Common myeloid progenitor, CD34-positive (primary cell): ENCODE results near the gene CLTC.

Source experiments
- CTCF ChIA-PET: fragments of 350-600 bp; sonication (Branson Sonifier 250); formaldehyde crosslinking; loops from one replicate; lab custom pipeline; 2021; ENCODE audit warnings: antibody characterized with exemption; lab: Charles Lee
- POLR2A ChIA-PET: fragments of 350-600 bp; sonication (Branson Sonifier 250); formaldehyde crosslinking; loops from one replicate; lab custom pipeline; 2021; ENCODE audit warnings: antibody characterized with exemption; lab: Charles Lee
- DNase-seq, 3 donors: peaks; one replicate each; pipeline versions ENCODE4 v3.0.0 to v3.0.0-alpha.2; 2013
- H3K27ac ChIP-seq, 2 experiments: 1 replicate in 1 of 2; 2 replicates in 1 of 2; pipeline ENCODE4 v1.7.0; 2013; ENCODE audit warnings: inconsistent platforms in 2 of 2, low read length in 2 of 2, mild to moderate bottlenecking in 2 of 2, low read depth in 1 of 2, moderate library complexity in 1 of 2; ENCODE audit not compliant: severe bottlenecking in 2 of 2, insufficient read depth in 1 of 2, poor library complexity in 1 of 2
- H3K27me3 ChIP-seq, 5 experiments: replicated peaks in 2 of 5; 1 replicate in 3 of 5; 2 replicates in 2 of 5; pipeline versions ENCODE4 v1.6.1 to v1.7.0; 2013; ENCODE audit warnings: low read length in 4 of 5, mild to moderate bottlenecking in 2 of 5, moderate library complexity in 2 of 5, inconsistent platforms in 1 of 5; ENCODE audit not compliant: insufficient read depth in 5 of 5, control insufficient read depth in 4 of 5
- H3K36me3 ChIP-seq, 4 experiments: 1 replicate in 2 of 4; 2 replicates in 2 of 4; pipeline versions ENCODE4 v1.6.1 to v1.7.0; 2013; ENCODE audit warnings: low read length in 3 of 4, control low read depth in 1 of 4, mild to moderate bottlenecking in 1 of 4; ENCODE audit not compliant: control insufficient read depth in 4 of 4, insufficient read depth in 4 of 4
- H3K4me1 ChIP-seq, 4 experiments: 1 replicate in 3 of 4; 2 replicates in 1 of 4; pipeline versions ENCODE4 v1.6.1 to v1.7.1; 2013; ENCODE audit warnings: low read length in 3 of 4, mild to moderate bottlenecking in 3 of 4, control low read depth in 1 of 4, inconsistent platforms in 1 of 4, moderate library complexity in 1 of 4; ENCODE audit not compliant: control insufficient read depth in 4 of 4, insufficient read depth in 4 of 4; ENCODE audit errors: control extremely low read depth in 1 of 4
- H3K4me3 ChIP-seq, 7 experiments: 1 replicate in 4 of 7; 2 replicates in 3 of 7; pipeline versions ENCODE4 v1.5.1 to v1.7.0; 2013; ENCODE audit warnings: mild to moderate bottlenecking in 7 of 7, low read length in 6 of 7, moderate library complexity in 6 of 7, inconsistent platforms in 2 of 7, low read depth in 2 of 7, control low read depth in 1 of 7; ENCODE audit not compliant: insufficient read depth in 4 of 7, control insufficient read depth in 1 of 7; ENCODE audit errors: extremely low read depth in 1 of 7
- H3K9me3 ChIP-seq, 5 experiments: 1 replicate in 4 of 5; 2 replicates in 1 of 5; pipeline versions ENCODE4 v1.6.1 to v1.7.1; 2013; ENCODE audit warnings: low read length in 4 of 5, mild to moderate bottlenecking in 2 of 5, inconsistent platforms in 1 of 5, low read depth in 1 of 5, moderate library complexity in 1 of 5; ENCODE audit not compliant: control insufficient read depth in 4 of 5, insufficient read depth in 2 of 5; ENCODE audit errors: control extremely low read depth in 1 of 5
- WGBS: methylation state at CpG from one replicate; pipeline ENCODE4 v1.1.5; 2013; ENCODE audit not compliant: insufficient coverage; 5-methylcytosine and 5-hydroxymethylcytosine counted together

CLTC gene

GRCh38 chr17:59723607-59724006 lies 103.9 kb downstream of the CLTC start:
- POLR2A ChIA-PET: interaction anchor here (1.5 kb wide), 1 partner anchor 16 kb away, joined by 3 read pairs; the partner anchor contains the start of genes PTRH2 and VMP1
- CTCF ChIA-PET: interaction anchor here (2.2 kb wide), 1 partner anchor 10 kb away, joined by 6 read pairs; no protein-coding TSS in a partner anchor
- Histone ChIP-seq H3K4me1 (peaks cover 0 to 19% (median 6%) of the 10 kb centered on the region in 4 experiments), H3K36me3 (no peaks in the 10 kb centered on the region), H3K9me3 (no peaks in the 10 kb centered on the region), H3K27me3 (no peaks in the 10 kb centered on the region), H3K27ac (no peak overlapping the region), H3K4me3 (no peak overlapping the region)
- DNase-seq: no peak
- WGBS: 86% methylated on average over 1 of the region's 1 CpG

- Histone ChIP-seq H3K36me3 (no peaks in the 10 kb centered on the region), H3K4me1 (peaks cover 7 to 29% (median 12%) of the 10 kb centered on the region in 4 experiments), H3K27me3 (no peaks in the 10 kb centered on the region), H3K4me3 (no peak overlapping the region), H3K9me3 (no peaks in the 10 kb centered on the region), H3K27ac (peak overlapping the region in 1 of 2 experiments; percentile 35)
- WGBS: no CpG with 5 or more reads among the region's 2 CpGs
- CTCF ChIA-PET: interaction anchor here (0.6 to 2.2 kb wide), 3 partner anchors 8 to 1780 kb away, joined by 3 to 6 read pairs (median 3); no protein-coding TSS in a partner anchor
- peak in 2 of 3 donors; percentile 38 to 45 for DNase-seq
- POLR2A ChIA-PET: no interaction called here
Observed at GRCh38 chr17:59725691-59726090, 106.0 kb downstream of the CLTC start.

- POLR2A ChIA-PET: interaction anchor here (1.5 kb wide), 1 partner anchor 21 kb away, joined by 4 read pairs; the partner anchor contains the start of genes PTRH2 and VMP1
- peak overlapping the region in 1 of 2 experiments; percentile 26 for H3K27ac ChIP-seq
- peaks cover 0 to 6% (median 1%) of the 10 kb centered on the region in 4 experiments for H3K36me3 ChIP-seq
- H3K27me3 ChIP-seq: no peaks in the 10 kb centered on the region
- no peaks in the 10 kb centered on the region for H3K9me3 ChIP-seq
- 100% methylated on average over 1 of the region's 1 CpG for WGBS
- no peak for DNase-seq
- peaks cover 7 to 29% (median 12%) of the 10 kb centered on the region in 4 experiments for H3K4me1 ChIP-seq
- H3K4me3 ChIP-seq: no peak overlapping the region
- CTCF ChIA-PET: no interaction called here
Observed at GRCh38 chr17:59727817-59728533, 108.3 kb downstream of the CLTC start.

DNA sequence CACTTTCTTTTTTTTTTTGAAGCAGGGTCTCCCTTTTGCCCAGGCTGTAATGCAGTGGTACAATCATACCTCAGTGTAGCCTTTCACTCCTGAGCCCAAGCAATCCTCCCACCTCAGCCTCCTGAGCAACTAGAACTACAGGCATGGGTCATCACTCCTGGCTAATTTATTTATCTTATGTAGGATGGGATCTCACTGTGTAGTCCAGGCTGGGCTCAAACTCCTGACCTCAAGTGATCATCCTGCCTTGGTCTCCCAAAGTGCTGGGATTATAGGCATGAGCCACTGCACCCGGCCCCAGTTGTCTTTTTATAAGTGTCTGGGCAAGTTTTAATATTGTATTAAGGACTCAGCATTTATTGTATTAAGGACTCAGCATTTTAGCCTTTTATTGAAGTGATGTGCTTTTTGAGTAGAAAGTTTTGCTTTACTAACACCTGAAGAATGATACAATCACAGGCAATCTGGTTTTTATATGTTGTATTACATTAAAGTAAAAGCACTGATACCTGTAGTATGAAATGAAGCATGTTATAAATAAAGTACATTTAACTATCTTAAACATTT lies 110.7 kb downstream of the CLTC start:
- POLR2A ChIA-PET: no interaction called here
- Histone ChIP-seq H3K4me3 (peak overlapping the region in 1 of 7 experiments; percentile 29), H3K9me3 (no peaks in the 10 kb centered on the region), H3K27ac (peak overlapping the region in 1 of 2 experiments; percentile 68), H3K36me3 (peaks cover 0 to 8% (median 5%) of the 10 kb centered on the region in 4 experiments), H3K27me3 (no peaks in the 10 kb centered on the region), H3K4me1 (peaks cover 4 to 16% (median 12%) of the 10 kb centered on the region in 4 experiments)
- no peak for DNase-seq
- CTCF ChIA-PET: no interaction called here
- 83% methylated on average over 1 of the region's 1 CpG for WGBS

DNA sequence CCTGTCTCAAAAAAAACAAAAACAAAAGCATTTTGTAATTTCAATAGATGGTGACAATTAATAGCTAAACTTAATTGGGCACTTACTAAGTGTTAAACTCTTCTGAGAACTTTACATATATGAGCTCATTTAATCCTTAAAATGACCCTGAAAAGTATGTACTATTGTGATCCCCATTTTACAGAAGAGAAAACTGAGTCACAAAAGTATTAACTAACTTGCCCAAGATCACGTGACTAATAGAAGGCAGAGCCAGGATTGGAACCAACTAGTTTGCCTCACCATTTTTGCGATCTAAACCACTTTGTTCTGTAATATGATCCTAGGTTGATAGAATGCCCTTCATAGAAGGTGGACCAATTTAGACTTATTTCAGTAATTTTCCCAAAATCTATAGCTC lies 114.0 kb downstream of the CLTC start:
- no peaks in the 10 kb centered on the region for H3K27me3 ChIP-seq
- no peak overlapping the region for H3K4me3 ChIP-seq
- H3K4me1 ChIP-seq: peaks cover 0 to 10% (median 9%) of the 10 kb centered on the region in 4 experiments
- ChIA-PET CTCF (interaction anchor here (0.6 to 2.3 kb wide), 4 partner anchors 9 to 131 kb away, joined by 3 to 6 read pairs (median 4); no protein-coding TSS in a partner anchor), POLR2A (no interaction called here)
- no peak for DNase-seq
- no peak overlapping the region for H3K27ac ChIP-seq
- H3K9me3 ChIP-seq: no peaks in the 10 kb centered on the region
- H3K36me3 ChIP-seq: peaks cover 2 to 18% (median 8%) of the 10 kb centered on the region in 4 experiments
- WGBS: 100% methylated on average over 1 of the region's 2 CpGs

DNA sequence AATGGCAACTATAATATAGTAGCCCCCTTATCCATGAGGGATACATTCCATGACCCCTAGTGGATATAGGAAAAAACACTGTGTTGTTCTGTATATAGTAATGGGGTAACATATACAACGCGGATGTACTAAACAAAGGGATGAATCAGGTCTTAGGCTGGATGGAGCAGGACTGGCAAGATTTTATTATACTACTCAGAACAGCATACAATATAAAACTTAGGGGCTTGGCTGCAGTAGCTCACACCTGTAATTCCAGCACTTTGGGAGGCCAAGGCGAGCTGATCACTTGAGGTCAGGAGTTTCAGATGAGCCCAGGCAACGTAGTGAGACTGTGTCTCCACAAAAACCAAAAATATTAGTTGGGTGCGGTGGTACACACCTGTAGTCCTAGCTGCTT lies 114.5 kb downstream of the CLTC start:
- Histone ChIP-seq H3K4me1 (peaks cover 0 to 9% (median 7%) of the 10 kb centered on the region in 4 experiments), H3K36me3 (peaks cover 2 to 18% (median 8%) of the 10 kb centered on the region in 4 experiments), H3K9me3 (no peaks in the 10 kb centered on the region), H3K4me3 (no peak overlapping the region), H3K27ac (no peak overlapping the region), H3K27me3 (no peaks in the 10 kb centered on the region)
- POLR2A ChIA-PET: no interaction called here
- 100% methylated on average over 3 of the region's 5 CpGs for WGBS
- no peak for DNase-seq
- CTCF ChIA-PET: interaction anchor here (0.6 to 2.3 kb wide), 5 partner anchors 10 to 130 kb away, joined by 3 to 6 read pairs (median 4); no protein-coding TSS in a partner anchor
